IMR-90 (cell line): ENCODE data around the gene MPG. TPM values are rescaled to one million over a fixed set of nuclear protein-coding genes. Genes with fewer than 3 reads are reported as not detected.

ENCODE experiments used
- ATAC-seq: fragments of 200-7000 bp; cut with Tn5 transposase; 2 replicates; pipeline ENCODE4 v1.9.1; 2020; ENCODE audit warnings: low read depth, mild to moderate bottlenecking, moderate library complexity
- BruUV-seq: library from RNA; stranded (reverse); fragments of 400-500 nt; replicated peaks from 2 replicates; lab custom pipeline; 2021; lab: Mats Ljungman, UMichigan
- CTCF ChIA-PET: fragments of 300-600 bp; formaldehyde crosslinking; extraction: SDS; loops from one replicate; lab custom pipeline; 2021; ENCODE audit warnings: antibody characterized with exemption; lab: Yijun Ruan, JAX
- POLR2A ChIA-PET: fragments of 300-600 bp; sonication (Branson Sonifier 250); formaldehyde crosslinking; loops from one replicate; lab custom pipeline; 2022; ENCODE audit warnings: antibody characterized with exemption; ENCODE audit not compliant: unreplicated experiment; lab: Charles Lee
- DNase-seq: peaks from one replicate; pipeline ENCODE4 v3.0.0; 2013
- H2AFZ ChIP-seq: replicated peaks from 2 replicates; pipeline ENCODE3; 2013; ENCODE audit warnings: low read length, mild to moderate bottlenecking; ENCODE audit not compliant: poor library complexity
- H2AK5ac ChIP-seq: 2 replicates; pipeline ENCODE4 v1.6.1; 2013; ENCODE audit warnings: low read depth, low read length, inconsistent platforms
- H2AK9ac ChIP-seq: replicated peaks from 2 replicates; pipeline ENCODE3; 2013; ENCODE audit warnings: mild to moderate bottlenecking, low read depth, low read length, moderate library complexity; ENCODE audit not compliant: poor library complexity
- H2BK120ac ChIP-seq: 2 replicates; pipeline ENCODE4 v1.6.1; 2013; ENCODE audit warnings: low read depth, low read length, inconsistent platforms
- H2BK15ac ChIP-seq: 3 replicates; pipeline ENCODE4 v1.6.1; 2013; ENCODE audit warnings: low read depth, low read length, inconsistent platforms
- H2BK20ac ChIP-seq: 2 replicates; pipeline ENCODE4 v1.6.1; 2013; ENCODE audit warnings: low read depth, mild to moderate bottlenecking, inconsistent platforms, low read length, moderate library complexity
- H2BK5ac ChIP-seq: 2 replicates; pipeline ENCODE4 v1.6.1; 2013; ENCODE audit warnings: mild to moderate bottlenecking, low read depth, low read length, inconsistent platforms; ENCODE audit not compliant: poor library complexity, severe bottlenecking
- H3K14ac ChIP-seq: replicated peaks from 2 replicates; pipeline ENCODE4 v1.6.1; 2013; ENCODE audit warnings: low read depth, low read length, inconsistent platforms
- H3K18ac ChIP-seq: 2 replicates; pipeline ENCODE4 v1.6.1; 2013; ENCODE audit warnings: low read depth, low read length, control low read depth
- H3K23ac ChIP-seq: 2 replicates; pipeline ENCODE4 v1.6.1; 2013; ENCODE audit warnings: low read depth, low read length, inconsistent platforms
- H3K27ac ChIP-seq: 2 replicates; pipeline ENCODE4 v1.5.1; 2013; ENCODE audit warnings: mild to moderate bottlenecking, control low read depth, low read length; ENCODE audit not compliant: insufficient read depth
- H3K27me3 ChIP-seq: 2 replicates; pipeline ENCODE4 v1.6.1; 2013; ENCODE audit warnings: low read length; ENCODE audit not compliant: control insufficient read depth, insufficient read depth
- H3K36me3 ChIP-seq: 2 replicates; pipeline ENCODE4 v1.6.1; 2013; ENCODE audit warnings: low read length, mixed read lengths; ENCODE audit not compliant: control insufficient read depth, insufficient read depth
- H3K4ac ChIP-seq: 2 replicates; pipeline ENCODE4 v1.6.1; 2013; ENCODE audit warnings: low read depth, low read length, inconsistent platforms
- H3K4me1 ChIP-seq: 2 replicates; pipeline ENCODE4 v1.6.1; 2013; ENCODE audit warnings: low read length, mixed read lengths; ENCODE audit not compliant: control insufficient read depth, insufficient read depth
- H3K4me2 ChIP-seq: 2 replicates; pipeline ENCODE4 v1.6.1; 2013; ENCODE audit warnings: low read depth, mild to moderate bottlenecking, control low read depth, low read length, moderate library complexity
- H3K4me3 ChIP-seq: 2 replicates; pipeline ENCODE4 v1.5.1; 2013; ENCODE audit warnings: low read depth, mild to moderate bottlenecking, control low read depth, low read length, moderate library complexity; ENCODE audit not compliant: insufficient read depth
- H3K56ac ChIP-seq: 2 replicates; pipeline ENCODE4 v1.6.1; 2013; ENCODE audit warnings: low read length, inconsistent platforms; ENCODE audit not compliant: insufficient read depth; ENCODE audit errors: extremely low read depth
- H3K79me1 ChIP-seq, 2 experiments: 2 replicates each; pipeline ENCODE4 v1.6.1; 2013; ENCODE audit warnings: low read length in 2 of 2, inconsistent platforms in 1 of 2, low read depth in 1 of 2
- H3K9ac ChIP-seq: 2 replicates; pipeline ENCODE4 v1.6.1; 2013; ENCODE audit warnings: low read depth, low read length, control low read depth
- H3K9me1 ChIP-seq: 2 replicates; pipeline ENCODE4 v1.6.1; 2013; ENCODE audit warnings: low read length, inconsistent platforms; ENCODE audit not compliant: insufficient read depth
- H3K9me3 ChIP-seq: 2 replicates; pipeline ENCODE4 v1.6.1; 2013; ENCODE audit warnings: low read length; ENCODE audit not compliant: control insufficient read depth, insufficient read depth
- H4K20me1 ChIP-seq: 2 replicates; pipeline ENCODE4 v1.6.1; 2013; ENCODE audit warnings: low read length, inconsistent platforms; ENCODE audit not compliant: insufficient read depth
- H4K5ac ChIP-seq: 2 replicates; pipeline ENCODE4 v1.6.1; 2013; ENCODE audit warnings: mild to moderate bottlenecking, low read depth, low read length, control low read depth
- H4K8ac ChIP-seq, 2 experiments: 2 replicates each; pipeline ENCODE4 v1.6.1; 2013; ENCODE audit warnings: low read depth in 2 of 2, low read length in 2 of 2, control low read depth in 1 of 2, inconsistent platforms in 1 of 2
- H4K91ac ChIP-seq: 2 replicates; pipeline ENCODE4 v1.6.1; 2013; ENCODE audit warnings: low read depth, low read length, inconsistent platforms; ENCODE audit not compliant: insufficient read depth
- BHLHE40 ChIP-seq: fragments of 150-350 bp; IDR thresholded peaks from 2 replicates; pipeline ENCODE4 v1.6.1; 2016; ENCODE audit warnings: mild to moderate bottlenecking, low read depth, low read length
- CEBPB ChIP-seq: IDR thresholded peaks from 2 replicates; pipeline ENCODE4 v1.6.1; 2012; ENCODE audit warnings: low read depth, low read length, improper control_type of control experiment
- CHD1 ChIP-seq: IDR thresholded peaks from 2 replicates; pipeline ENCODE4 v1.6.1; 2012; ENCODE audit warnings: low read depth, low read length, improper control_type of control experiment
- FOS ChIP-seq: fragments of 150-350 bp; IDR thresholded peaks from 2 replicates; pipeline ENCODE4 v1.6.1; 2016; ENCODE audit warnings: low read depth, low read length
- NFE2L2 ChIP-seq: fragments of 150-350 bp; IDR thresholded peaks from 2 replicates; pipeline ENCODE4 v1.6.1; 2016; ENCODE audit warnings: low read depth, mild to moderate bottlenecking, low read length
- POLR2A ChIP-seq: IDR thresholded peaks from 2 replicates; pipeline ENCODE4 v1.6.1; 2012; ENCODE audit warnings: mild to moderate bottlenecking, low read depth, low read length
- SMC3 ChIP-seq: fragments of 150-350 bp; IDR thresholded peaks from 2 replicates; pipeline ENCODE4 v1.6.1; 2016; ENCODE audit warnings: low read depth, mild to moderate bottlenecking, antibody characterized with exemption, low read length, moderate library complexity
- WGBS, 2 experiments: methylation state at CpG; one replicate each; pipeline versions ENCODE4 v1.1.5 to v1.1.7; 2013; ENCODE audit warnings: missing lambda C conversion rate in 2 of 2; ENCODE audit not compliant: insufficient read length in 1 of 2; ENCODE audit errors: extremely low coverage in 2 of 2; 5-methylcytosine and 5-hydroxymethylcytosine counted together
- dilution Hi-C: fragments of 300-500 bp; cut with HindIII; formaldehyde crosslinking; loops from one replicate; pipeline ENCODE4 v1.14.3; 2018; ENCODE audit warnings: low sequenced_read_pairs; ENCODE audit not compliant: unreplicated experiment
- in situ Hi-C: fragments of 300-500 bp; cut with MboI; formaldehyde crosslinking; loops from 3 replicates; pipeline ENCODE4 v1.14.3; 2019; ENCODE audit warnings: low sequenced_read_pairs, inconsistent platforms, mixed read lengths
- intact Hi-C: fragments of 100-400 bp; cut with micrococcal nuclease; formaldehyde crosslinking; loops from 2 replicates; pipeline ENCODE4 v1.10.0; 2022
- polyA plus RNA-seq, 3 experiments: library from polyadenylated mRNA; depleted of rRNA; stranded (reverse); fragments of >200 nt; gene quantifications; 2 replicates each; pipeline ENCODE4 v1.2.3, GENCODE V29; 2012; ENCODE audit warnings: low replicate concordance in 1 of 3
- total RNA-seq: library from RNA; depleted of rRNA; stranded (reverse); fragments of >200 nt; gene quantifications from 2 replicates; pipeline ENCODE4 v1.2.3, GENCODE V29; 2012
- TF ChIP-seq, protein P1 (sequence below): fragments of 150-350 bp; IDR thresholded peaks from 2 replicates; pipeline ENCODE4 v1.6.1; 2017; ENCODE audit warnings: mild to moderate bottlenecking, antibody characterized with exemption, low read length, low read depth

MPG gene
- total and polyA plus RNA-seq, 2 of the 4 experiments (the other 2 are of a cell fraction) = 66.7 to 135 TPM

DNA sequence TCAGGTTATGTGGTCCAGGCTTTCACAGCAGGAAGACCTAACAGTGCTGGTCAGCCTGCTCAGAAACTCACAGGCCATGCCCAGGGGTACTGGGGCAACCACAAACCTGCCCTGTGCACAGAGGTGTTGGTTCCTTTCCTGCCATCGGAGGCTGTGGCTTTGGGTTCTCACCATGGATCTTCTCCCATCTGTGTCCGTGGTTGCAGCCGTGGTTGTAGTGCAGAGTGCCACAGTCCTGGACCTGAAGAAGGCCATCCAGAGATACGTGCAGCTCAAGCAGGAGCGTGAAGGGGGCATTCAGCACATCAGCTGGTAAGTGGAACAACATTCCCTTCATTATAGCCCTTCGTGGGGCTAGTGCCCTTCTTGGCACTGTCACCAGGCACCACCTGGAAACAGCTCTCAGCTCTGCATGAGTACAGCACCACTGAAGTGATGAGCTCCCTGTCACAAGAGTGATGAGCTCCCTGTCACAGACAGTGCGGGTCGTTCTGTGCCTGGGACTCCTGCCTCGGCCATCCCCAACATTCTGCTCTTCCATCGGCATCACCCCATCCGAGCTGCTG lies 22.4 kb upstream of the MPG start:
- H3K18ac ChIP-seq = no peak overlapping the region
- intact Hi-C loops = no loop called here
- H3K14ac ChIP-seq = no peak overlapping the region
- H3K27me3 ChIP-seq = no peaks in the 10 kb centered on the region
- H3K4ac ChIP-seq = no peak overlapping the region
- H2AK5ac ChIP-seq = no peak overlapping the region
- DNase-seq (no peak), ATAC-seq (no peak)
- no peak overlapping the region for H3K4me3 ChIP-seq
- H3K9me1 ChIP-seq = 0 out of 2 replicates have a peak, but pooled peaks cover 5% of the 10 kb centered on the region
- H3K4me1 ChIP-seq = peaks cover 2% of the 10 kb centered on the region; the same call in 1 of the 2 replicates
- H2AFZ ChIP-seq = no peak overlapping the region
- H2BK20ac ChIP-seq = no peak overlapping the region
- H2BK120ac ChIP-seq = no peak overlapping the region
- dilution Hi-C loops = no loop called here
- no peaks in the 10 kb centered on the region for H3K9me3 ChIP-seq
- H3K27ac ChIP-seq = no peak overlapping the region
- H3K23ac ChIP-seq = no peak overlapping the region
- no TSS peak for BruUV-seq
- no peak overlapping the region for H3K4me2 ChIP-seq
- no peak overlapping the region for H2BK15ac ChIP-seq
- H3K56ac ChIP-seq = no peak overlapping the region
- peak overlapping the region; percentile 72 for H2AK9ac ChIP-seq
- in situ Hi-C loops = no loop called here
- no peak overlapping the region for H3K9ac ChIP-seq
- POLR2A ChIA-PET = no interaction called here
- CTCF ChIA-PET = no interaction called here
- H3K79me1 ChIP-seq = peaks cover 20 to 71% of the 10 kb centered on the region in 2 experiments
- no peak overlapping the region for H4K5ac ChIP-seq
- H3K36me3 ChIP-seq = peaks cover 58% of the 10 kb centered on the region
- TF ChIP-seq BHLHE40 (no peak), POLR2A (no peak), FOS (no peak), SMC3 (no peak), CEBPB (no peak), CHD1 (no peak), NFE2L2 (no peak)
- TF ChIP-seq, protein P1, sequence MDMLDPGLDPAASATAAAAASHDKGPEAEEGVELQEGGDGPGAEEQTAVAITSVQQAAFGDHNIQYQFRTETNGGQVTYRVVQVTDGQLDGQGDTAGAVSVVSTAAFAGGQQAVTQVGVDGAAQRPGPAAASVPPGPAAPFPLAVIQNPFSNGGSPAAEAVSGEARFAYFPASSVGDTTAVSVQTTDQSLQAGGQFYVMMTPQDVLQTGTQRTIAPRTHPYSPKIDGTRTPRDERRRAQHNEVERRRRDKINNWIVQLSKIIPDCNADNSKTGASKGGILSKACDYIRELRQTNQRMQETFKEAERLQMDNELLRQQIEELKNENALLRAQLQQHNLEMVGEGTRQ = no peak
- H2BK5ac ChIP-seq = no peak overlapping the region
- H4K8ac ChIP-seq = no peak overlapping the region
- peaks cover 49% of the 10 kb centered on the region for H4K20me1 ChIP-seq
- H4K91ac ChIP-seq = no peak overlapping the region
- WGBS, 2 experiments = 95% methylated on average over 10 of the region's 11 CpGs; no CpG with 5 or more reads in 1 of the 2 experiments
